Gastroesophageal sphincter (tissue), 3 donors: ENCODE measurements around the gene CINP.

Source experiments
- CTCF ChIP-seq, 4 experiments: fragments of 200-600 bp in 2 of 4; fragments of 450-650 bp in 2 of 4; sonication (generic) in 1 of 4; IDR thresholded peaks; one replicate each; pipeline ENCODE4 v1.5.1; 2017 to 2019; ENCODE audit warnings: antibody characterized with exemption in 4 of 4, mild to moderate bottlenecking in 2 of 4, moderate library complexity in 2 of 4
- POLR2A ChIP-seq, 2 donors: fragments of 450-650 bp; IDR thresholded peaks; one replicate each; pipeline ENCODE4 v1.6.1; 2017; ENCODE audit warnings: antibody characterized with exemption in 2 of 2, mild to moderate bottlenecking in 2 of 2, moderate library complexity in 1 of 2

DNA sequence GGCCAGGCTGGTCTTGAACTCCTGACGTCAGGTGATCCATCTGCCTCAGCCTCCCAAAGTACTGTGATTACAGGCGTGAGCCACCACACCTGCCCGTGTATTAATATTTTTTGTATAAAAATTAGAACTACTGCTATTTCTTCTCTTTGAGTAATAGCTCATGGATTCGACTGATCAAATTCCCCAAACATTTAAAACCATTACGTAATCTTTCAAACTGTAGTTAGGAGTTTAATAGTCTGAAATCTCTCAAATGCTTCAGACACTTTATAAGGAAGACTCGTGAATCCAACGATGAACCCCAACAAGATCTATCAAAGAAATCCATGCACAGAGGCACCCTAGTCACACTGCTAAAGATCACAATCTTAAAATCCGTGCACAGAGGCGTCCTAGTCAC is 16.1 kb upstream of the CINP start:
- TF ChIP-seq CTCF (IDR thresholded peaks at IDR 0.05), result no peak
- TF ChIP-seq POLR2A (IDR thresholded peaks at IDR 0.05), result no peak
